ENCODE results near the gene BPGM. TPM values are rescaled to one million over a fixed set of nuclear protein-coding genes. Genes with fewer than 3 reads are reported as not detected.

Gene BPGM
- total RNA-seq, 1 experiment from 2014 or later = 9.4 TPM

GRCh38 chr7:134727711-134728110, 81.1 kb downstream of the BPGM start:
- in situ Hi-C loops (cut with HindIII; ENCODE audit: low pct_unique_long_range_greater_than_20kb, low sequenced_read_pairs) = no loop called here
- DNase-seq (ENCODE audit: low read depth) = no peak

Other genes starting within 250 kb of the BPGM start
- 2,179 and 2,713 TPM in 2 replicates for gene AKR1B1, start 187.8 kb upstream of the BPGM start, total RNA-seq (2014; rRNA removed; shearing (Covaris generic); ENCODE audit: low replicate concordance)
- 4,788 and 4,821 TPM in 2 replicates for gene AKR1B10, start 119.3 kb upstream of the BPGM start, total RNA-seq (2014; rRNA removed; shearing (Covaris generic); ENCODE audit: low replicate concordance)
- 0.72 and 4.3 TPM in 2 replicates for gene AKR1B15, start 97.7 kb upstream of the BPGM start, total RNA-seq (2014; rRNA removed; shearing (Covaris generic); ENCODE audit: low replicate concordance)
- 10.2 and 11.1 TPM in 2 replicates for gene CALD1, start 132.8 kb downstream of the BPGM start, total RNA-seq (2014; rRNA removed; shearing (Covaris generic); ENCODE audit: low replicate concordance)